Panc1 (cell line): ENCODE data around the gene SLC25A12. TPM values are rescaled to one million over a fixed set of nuclear protein-coding genes. Genes with fewer than 3 reads are reported as not detected.

Source experiments
- ATAC-seq: fragments of 200-7000 bp; cut with Tn5 transposase; 2 replicates; pipeline ENCODE4 v1.9.1; 2020; ENCODE audit warnings: mild to moderate bottlenecking, moderate library complexity
- BruUV-seq: library from RNA; stranded (reverse); fragments of 400-500 nt; replicated peaks from 2 replicates; lab custom pipeline; 2021; lab: Mats Ljungman, UMichigan
- CTCF ChIA-PET: fragments of 300-600 bp; sonication (Branson Sonifier 250); formaldehyde crosslinking; loops from one replicate; lab custom pipeline; 2022; ENCODE audit warnings: antibody characterized with exemption; lab: Charles Lee
- POLR2A ChIA-PET: fragments of 300-600 bp; sonication (Branson Sonifier 250); formaldehyde crosslinking; loops from one replicate; lab custom pipeline; 2022; ENCODE audit warnings: antibody characterized with exemption; lab: Charles Lee
- DNase-seq: peaks from one replicate; pipeline ENCODE4 v3.0.0-alpha.2; 2010; ENCODE audit warnings: low read depth, low spot score
- H3K27ac ChIP-seq: 2 replicates; pipeline ENCODE4 v1.5.1; 2011; ENCODE audit warnings: mild to moderate bottlenecking, low read length, inconsistent platforms
- H3K27me3 ChIP-seq: fragments of 200-500 bp; sonication (Bioruptor generic); 2 replicates; pipeline ENCODE4 v1.6.0; 2014; ENCODE audit warnings: low read length, inconsistent platforms; ENCODE audit not compliant: control insufficient read depth, insufficient read depth
- H3K36me3 ChIP-seq: fragments of 200-500 bp; sonication (Bioruptor generic); 2 replicates; pipeline ENCODE4 v1.5.1; 2014; ENCODE audit warnings: inconsistent platforms, mild to moderate bottlenecking, low read length, moderate library complexity; ENCODE audit not compliant: control insufficient read depth, insufficient read depth
- H3K4me1 ChIP-seq: 2 replicates; pipeline ENCODE4 v1.5.1; 2011; ENCODE audit warnings: inconsistent platforms, mild to moderate bottlenecking, low read length, moderate library complexity; ENCODE audit not compliant: control insufficient read depth, insufficient read depth
- H3K4me3 ChIP-seq, 2 experiments: 2 replicates each; pipeline ENCODE4 v1.5.1; 2011 to 2012; ENCODE audit warnings: low read depth in 2 of 2, low read length in 2 of 2, mild to moderate bottlenecking in 2 of 2, inconsistent platforms in 1 of 2, moderate library complexity in 1 of 2
- H3K9me3 ChIP-seq: fragments of 200-500 bp; sonication (Bioruptor generic); 2 replicates; pipeline ENCODE4 v1.5.1; 2014; ENCODE audit warnings: low read depth, mild to moderate bottlenecking, inconsistent platforms, low read length, moderate library complexity; ENCODE audit not compliant: control insufficient read depth, insufficient read depth
- CTCF ChIP-seq: fragments of 450-650 bp; IDR thresholded peaks from 2 replicates; pipeline ENCODE4 v1.5.1; 2017; ENCODE audit warnings: mild to moderate bottlenecking
- POLR2AphosphoS5 ChIP-seq: IDR thresholded peaks from 2 replicates; pipeline ENCODE4 v1.6.1; 2012; ENCODE audit warnings: mild to moderate bottlenecking, low read depth, low read length, moderate library complexity
- REST ChIP-seq, 2 experiments: IDR thresholded peaks; 2 replicates each; pipeline ENCODE4 v1.6.1; 2011 to 2012; ENCODE audit warnings: low read depth in 2 of 2, control low read depth in 1 of 2, low read length in 1 of 2, mild to moderate bottlenecking in 1 of 2, moderate library complexity in 1 of 2; ENCODE audit not compliant: insufficient read depth in 1 of 2
- SIN3A ChIP-seq: IDR thresholded peaks from 2 replicates; pipeline ENCODE4 v1.6.1; 2012; ENCODE audit warnings: low read depth, mild to moderate bottlenecking, low read length, moderate library complexity, borderline replicate concordance; ENCODE audit not compliant: insufficient read depth
- TCF7L2 ChIP-seq: IDR thresholded peaks from 2 replicates; pipeline ENCODE4 v1.6.1; 2011; ENCODE audit warnings: mild to moderate bottlenecking, low read depth, low read length, inconsistent platforms
- in situ Hi-C: cut with HindIII; loops from 2 replicates; pipeline ENCODE4 v1.10.0; 2016; ENCODE audit warnings: low sequenced_read_pairs, low pct_unique_long_range_greater_than_20kb
- intact Hi-C: fragments of 100-400 bp; cut with micrococcal nuclease; formaldehyde crosslinking; loops from one replicate; pipeline ENCODE4 v1.10.0; 2022; ENCODE audit not compliant: unreplicated experiment
- total RNA-seq: library from RNA; stranded (reverse); gene quantifications from one replicate; pipeline ENCODE4 v1.2.1, GENCODE V29; 2021; ENCODE audit not compliant: unreplicated experiment

Gene SLC25A12
- total RNA-seq, 1 experiment from 2014 or later: 17.8 TPM

GRCh38 chr2:171852366-171852888 is 41.6 kb downstream of the SLC25A12 start:
- in situ Hi-C loops (no loop called here), intact Hi-C loops (no loop called here)
- Histone ChIP-seq H3K36me3 (no peaks in the 10 kb centered on the region), H3K27me3 (no peaks in the 10 kb centered on the region), H3K4me3 (no peak overlapping the region), H3K4me1 (no peaks in the 10 kb centered on the region), H3K9me3 (no peaks in the 10 kb centered on the region), H3K27ac (no peak overlapping the region)
- BruUV-seq: no TSS peak
- TF ChIP-seq POLR2AphosphoS5 (no peak), REST (IDR thresholded peaks at IDR 0.05; ENCODE audit: insufficient read depth in 1 of 2, low read depth in 2 of 2, low read length in 1 of 2) (no peak), TCF7L2 (no peak), CTCF (no peak), SIN3A (no peak)
- ChIA-PET CTCF (no interaction called here), POLR2A (no interaction called here)
- ATAC-seq (no peak), DNase-seq (no peak)

- Histone ChIP-seq H3K4me3 (no peak overlapping the region), H3K9me3 (no peaks in the 10 kb centered on the region), H3K27ac (no peak overlapping the region), H3K4me1 (no peaks in the 10 kb centered on the region), H3K36me3 (no peaks in the 10 kb centered on the region), H3K27me3 (no peaks in the 10 kb centered on the region)
- TF ChIP-seq TCF7L2: no peak
- no peak for TF ChIP-seq REST (IDR thresholded peaks at IDR 0.05; ENCODE audit: insufficient read depth in 1 of 2, low read depth in 2 of 2, low read length in 1 of 2)
- TF ChIP-seq SIN3A: no peak
- TF ChIP-seq CTCF: no peak
- no peak for TF ChIP-seq POLR2AphosphoS5
- BruUV-seq: no TSS peak
- intact Hi-C loops (no loop called here), in situ Hi-C loops (no loop called here)
- ATAC-seq: no peak
- ChIA-PET CTCF (no interaction called here), POLR2A (no interaction called here)
- no peak for DNase-seq
These were observed 46.4 kb downstream of the SLC25A12 start for GRCh38 chr2:171847627-171848026.
